Breast epithelium (tissue), 3 donors: Measurements from ENCODE around the gene MAMDC4.

Source experiments
- POLR2A ChIP-seq: fragments of 450-650 bp; IDR thresholded peaks from one replicate; pipeline ENCODE4 v1.6.1; 2016; ENCODE audit warnings: antibody characterized with exemption, mild to moderate bottlenecking, moderate library complexity
- POLR2AphosphoS5 ChIP-seq, 3 donors: sonication (generic); formaldehyde crosslinking; IDR thresholded peaks; one replicate each; pipeline ENCODE4 v1.6.1; 2017; ENCODE audit warnings: antibody characterized with exemption in 3 of 3
- TF ChIP-seq, protein P1 (sequence below), 3 donors: fragments of 450-650 bp; IDR thresholded peaks; one replicate each; pipeline ENCODE4 v1.5.1; 2016 to 2017; ENCODE audit warnings: antibody characterized with exemption in 3 of 3, mild to moderate bottlenecking in 3 of 3, moderate library complexity in 3 of 3

DNA sequence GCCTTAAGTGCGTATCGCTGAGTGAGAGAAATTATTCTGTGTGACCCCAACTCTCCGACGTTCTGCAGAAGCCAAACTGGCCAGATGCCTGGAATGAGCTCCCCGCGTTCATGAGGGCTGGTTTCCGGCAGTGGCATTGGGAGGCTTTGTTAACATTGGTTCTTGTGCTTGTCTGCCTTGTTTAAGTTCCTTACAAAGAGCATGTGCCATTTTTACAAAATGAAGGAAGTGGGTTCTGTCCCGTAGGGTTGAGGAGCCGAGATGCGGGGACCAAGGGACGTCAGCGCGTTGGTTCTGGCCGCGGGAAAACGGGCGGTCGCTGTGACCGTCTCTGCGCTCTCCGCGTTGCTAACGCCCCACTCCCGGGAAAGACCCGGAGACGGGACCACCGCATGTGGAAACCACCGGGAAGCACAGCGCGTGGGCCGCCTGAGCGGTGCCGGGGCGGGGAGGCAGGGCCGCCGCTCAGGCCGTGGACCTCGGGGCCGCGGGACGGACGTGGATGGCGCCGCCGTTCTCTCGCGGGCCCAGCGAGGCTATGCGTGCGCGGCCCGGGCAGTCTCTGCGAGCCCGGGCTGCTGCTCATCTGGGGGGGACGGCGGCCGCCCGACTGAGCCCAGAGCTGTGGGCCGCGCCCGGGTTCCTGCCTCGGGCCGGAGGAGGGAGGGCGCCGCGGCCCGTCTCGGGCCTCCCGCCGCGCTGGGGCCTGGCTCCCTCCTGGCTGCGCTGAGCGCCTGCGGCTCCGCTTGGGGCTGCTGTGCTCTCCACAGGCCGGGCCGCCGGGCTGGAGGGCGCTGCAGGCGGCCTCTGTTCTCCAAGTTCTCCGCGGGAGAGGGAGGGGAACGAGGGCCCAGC, 30.9 kb upstream of the MAMDC4 start:
- TF ChIP-seq, protein P1, sequence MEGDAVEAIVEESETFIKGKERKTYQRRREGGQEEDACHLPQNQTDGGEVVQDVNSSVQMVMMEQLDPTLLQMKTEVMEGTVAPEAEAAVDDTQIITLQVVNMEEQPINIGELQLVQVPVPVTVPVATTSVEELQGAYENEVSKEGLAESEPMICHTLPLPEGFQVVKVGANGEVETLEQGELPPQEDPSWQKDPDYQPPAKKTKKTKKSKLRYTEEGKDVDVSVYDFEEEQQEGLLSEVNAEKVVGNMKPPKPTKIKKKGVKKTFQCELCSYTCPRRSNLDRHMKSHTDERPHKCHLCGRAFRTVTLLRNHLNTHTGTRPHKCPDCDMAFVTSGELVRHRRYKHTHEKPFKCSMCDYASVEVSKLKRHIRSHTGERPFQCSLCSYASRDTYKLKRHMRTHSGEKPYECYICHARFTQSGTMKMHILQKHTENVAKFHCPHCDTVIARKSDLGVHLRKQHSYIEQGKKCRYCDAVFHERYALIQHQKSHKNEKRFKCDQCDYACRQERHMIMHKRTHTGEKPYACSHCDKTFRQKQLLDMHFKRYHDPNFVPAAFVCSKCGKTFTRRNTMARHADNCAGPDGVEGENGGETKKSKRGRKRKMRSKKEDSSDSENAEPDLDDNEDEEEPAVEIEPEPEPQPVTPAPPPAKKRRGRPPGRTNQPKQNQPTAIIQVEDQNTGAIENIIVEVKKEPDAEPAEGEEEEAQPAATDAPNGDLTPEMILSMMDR (IDR thresholded peaks at IDR 0.05): no peak
- TF ChIP-seq POLR2A (no peak), POLR2AphosphoS5 (IDR thresholded peaks at IDR 0.05) (no peak)
